ENCODE data around the gene GPR15LG. TPM values are rescaled to one million over a fixed set of nuclear protein-coding genes. Genes with fewer than 3 reads are reported as not detected.

Gene GPR15LG
- total and polyA plus RNA-seq, 4 donors = not detected

GRCh38 chr10:84188815-84189214 lies 15.2 kb downstream of the GPR15LG start:
- Histone ChIP-seq H3K4me3 (ENCODE audit: low read depth, low read length) (no peak overlapping the region), H3K27ac (ENCODE audit: low read depth, low read length) (no peak overlapping the region), H3K27me3 (ENCODE audit: control insufficient read depth, insufficient read depth, low read length) (peaks cover 12% of the 10 kb centered on the region), H3K4me1 (ENCODE audit: control insufficient read depth, insufficient read depth, low read length) (peaks cover 1% of the 10 kb centered on the region), H3K36me3 (ENCODE audit: control insufficient read depth, insufficient read depth, low read length) (no peaks in the 10 kb centered on the region), H3K9me3 (ENCODE audit: control insufficient read depth, insufficient read depth, low read length) (no peaks in the 10 kb centered on the region)
- no peak for DNase-seq (ENCODE audit: low read depth in 4 of 6, low spot score in 6 of 6)
- WGBS (ENCODE audit: insufficient coverage) = 79% methylated on average over 3 of the region's 3 CpGs

- peaks cover 28% of the 10 kb centered on the region for H3K27me3 ChIP-seq (ENCODE audit: control insufficient read depth, insufficient read depth, low read length)
- H3K36me3 ChIP-seq (ENCODE audit: control insufficient read depth, insufficient read depth, low read length) = no peaks in the 10 kb centered on the region
- no peak for DNase-seq (ENCODE audit: low read depth in 4 of 6, low spot score in 6 of 6)
- 86% methylated on average over 2 of the region's 3 CpGs for whole genome bisulfite sequencing (ENCODE audit: insufficient coverage)
- H3K9me3 ChIP-seq (ENCODE audit: control insufficient read depth, insufficient read depth, low read length) = no peaks in the 10 kb centered on the region
- no peak overlapping the region for H3K27ac ChIP-seq (ENCODE audit: low read depth, low read length)
- H3K4me3 ChIP-seq (ENCODE audit: low read depth, low read length) = no peak overlapping the region
- peaks cover 17% of the 10 kb centered on the region for H3K4me1 ChIP-seq (ENCODE audit: control insufficient read depth, insufficient read depth, low read length)
These were observed 17.0 kb downstream of the GPR15LG start for GRCh38 chr10:84190621-84191020.

DNA sequence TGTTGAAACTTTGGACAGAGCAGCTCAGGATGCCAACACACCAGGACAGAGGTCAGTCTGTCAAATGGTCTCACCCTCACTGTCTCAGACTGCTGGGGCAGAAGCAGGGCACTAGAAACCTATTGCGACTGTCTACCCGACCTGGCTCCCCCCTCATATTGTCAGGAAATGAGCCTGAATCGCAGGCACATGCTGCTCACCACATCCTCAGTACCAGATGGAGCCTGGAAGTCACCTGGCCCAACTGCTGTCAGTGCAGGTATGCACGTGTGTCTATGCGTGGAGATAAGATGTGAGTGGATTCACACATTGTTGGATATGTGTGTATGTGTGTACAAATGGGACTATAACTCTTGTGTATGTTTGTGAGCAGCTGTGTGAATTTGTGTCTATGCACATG lies 17.5 kb downstream of the GPR15LG start:
- Histone ChIP-seq H3K4me3 (ENCODE audit: low read depth, low read length) (no peak overlapping the region), H3K27me3 (ENCODE audit: control insufficient read depth, insufficient read depth, low read length) (peaks cover 32% of the 10 kb centered on the region), H3K27ac (ENCODE audit: low read depth, low read length) (no peak overlapping the region), H3K36me3 (ENCODE audit: control insufficient read depth, insufficient read depth, low read length) (no peaks in the 10 kb centered on the region), H3K4me1 (ENCODE audit: control insufficient read depth, insufficient read depth, low read length) (peaks cover 21% of the 10 kb centered on the region), H3K9me3 (ENCODE audit: control insufficient read depth, insufficient read depth, low read length) (no peaks in the 10 kb centered on the region)
- 77% methylated on average over 5 of the region's 5 CpGs for WGBS (ENCODE audit: insufficient coverage)
- DNase-seq (ENCODE audit: low read depth in 4 of 6, low spot score in 6 of 6) = no peak

DNA sequence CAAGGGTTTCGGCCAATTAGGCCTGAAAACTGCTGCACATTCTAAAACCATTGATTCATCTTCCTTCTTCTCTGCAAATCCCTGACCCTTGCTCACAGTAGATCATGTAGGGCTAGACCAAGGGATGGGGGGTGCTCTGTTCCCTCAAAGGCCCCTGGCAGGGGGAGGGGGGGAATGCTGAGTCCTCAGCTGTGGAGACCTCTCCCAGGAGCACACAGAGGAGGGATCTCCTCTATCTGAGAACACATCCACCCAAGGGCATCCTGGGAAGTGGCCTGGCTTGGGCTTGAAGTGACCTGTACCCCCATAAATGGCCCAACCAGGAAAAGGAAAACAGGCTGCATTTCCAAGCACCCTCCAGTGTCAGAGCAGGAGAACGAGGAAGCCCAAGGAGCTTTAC lies 19.7 kb downstream of the GPR15LG start:
- H3K27ac ChIP-seq (ENCODE audit: low read depth, low read length) = no peak overlapping the region
- H3K36me3 ChIP-seq (ENCODE audit: control insufficient read depth, insufficient read depth, low read length) = no peaks in the 10 kb centered on the region
- no peaks in the 10 kb centered on the region for H3K9me3 ChIP-seq (ENCODE audit: control insufficient read depth, insufficient read depth, low read length)
- H3K27me3 ChIP-seq (ENCODE audit: control insufficient read depth, insufficient read depth, low read length) = peaks cover 34% of the 10 kb centered on the region
- H3K4me1 ChIP-seq (ENCODE audit: control insufficient read depth, insufficient read depth, low read length) = peaks cover 37% of the 10 kb centered on the region
- DNase-seq (ENCODE audit: low read depth in 4 of 6, low spot score in 6 of 6) = no peak
- H3K4me3 ChIP-seq (ENCODE audit: low read depth, low read length) = no peak overlapping the region
- WGBS (ENCODE audit: insufficient coverage) = 86% methylated on average over 1 of the region's 2 CpGs

- Histone ChIP-seq H3K27ac (ENCODE audit: low read depth, low read length) (no peak overlapping the region), H3K4me1 (ENCODE audit: control insufficient read depth, insufficient read depth, low read length) (peaks cover 37% of the 10 kb centered on the region), H3K36me3 (ENCODE audit: control insufficient read depth, insufficient read depth, low read length) (peaks cover 2% of the 10 kb centered on the region), H3K27me3 (ENCODE audit: control insufficient read depth, insufficient read depth, low read length) (peaks cover 34% of the 10 kb centered on the region), H3K4me3 (ENCODE audit: low read depth, low read length) (peak overlapping the region; percentile 20), H3K9me3 (ENCODE audit: control insufficient read depth, insufficient read depth, low read length) (no peaks in the 10 kb centered on the region)
- DNase-seq (ENCODE audit: low read depth in 4 of 6, low spot score in 6 of 6) = no peak
- 14% methylated on average over 5 of the region's 5 CpGs for WGBS (ENCODE audit: insufficient coverage)
These were observed 20.3 kb downstream of the GPR15LG start for GRCh38 chr10:84193846-84194423.

- peak within 1 kb of the TSS; percentile 21 for H3K4me3 ChIP-seq (ENCODE audit: low read depth, low read length)
- DNase-seq (ENCODE audit: low read depth in 4 of 6, low spot score in 6 of 6) = peak in 3 of 6 donors; percentile 11 to 73 (median 67)
- under 1% methylated on average over 61 of the region's 61 CpGs for WGBS (ENCODE audit: insufficient coverage)
- H3K36me3 ChIP-seq (ENCODE audit: control insufficient read depth, insufficient read depth, low read length) = peaks cover 2% of the 10 kb centered on the region
- no peak within 1 kb of the TSS for H3K27ac ChIP-seq (ENCODE audit: low read depth, low read length)
- H3K4me1 ChIP-seq (ENCODE audit: control insufficient read depth, insufficient read depth, low read length) = peaks cover 37% of the 10 kb centered on the region
- H3K9me3 ChIP-seq (ENCODE audit: control insufficient read depth, insufficient read depth, low read length) = no peaks in the 10 kb centered on the region
- peaks cover 34% of the 10 kb centered on the region for H3K27me3 ChIP-seq (ENCODE audit: control insufficient read depth, insufficient read depth, low read length)
These were observed 20.9 kb downstream of the GPR15LG start, which contains the start of gene CDHR1 for GRCh38 chr10:84194424-84195043. CDHR1 (plus strand) TSS chr10:84194537; CDS start chr10:84194761, 224 bp downstream.

- H3K27me3 ChIP-seq (ENCODE audit: control insufficient read depth, insufficient read depth, low read length) = peaks cover 34% of the 10 kb centered on the region
- H3K4me3 ChIP-seq (ENCODE audit: low read depth, low read length) = peak overlapping the region; percentile 21
- H3K9me3 ChIP-seq (ENCODE audit: control insufficient read depth, insufficient read depth, low read length) = no peaks in the 10 kb centered on the region
- peaks cover 37% of the 10 kb centered on the region for H3K4me1 ChIP-seq (ENCODE audit: control insufficient read depth, insufficient read depth, low read length)
- H3K27ac ChIP-seq (ENCODE audit: low read depth, low read length) = no peak overlapping the region
- 17% methylated on average over 40 of the region's 43 CpGs for WGBS (ENCODE audit: insufficient coverage)
- DNase-seq (ENCODE audit: low read depth in 4 of 6, low spot score in 6 of 6) = no peak
- H3K36me3 ChIP-seq (ENCODE audit: control insufficient read depth, insufficient read depth, low read length) = peaks cover 2% of the 10 kb centered on the region
These were observed 21.6 kb downstream of the GPR15LG start for GRCh38 chr10:84195044-84195830.

GRCh38 chr10:84196083-84196482 lies 22.5 kb downstream of the GPR15LG start:
- Histone ChIP-seq H3K4me1 (ENCODE audit: control insufficient read depth, insufficient read depth, low read length) (peaks cover 37% of the 10 kb centered on the region), H3K9me3 (ENCODE audit: control insufficient read depth, insufficient read depth, low read length) (no peaks in the 10 kb centered on the region), H3K4me3 (ENCODE audit: low read depth, low read length) (no peak overlapping the region), H3K27me3 (ENCODE audit: control insufficient read depth, insufficient read depth, low read length) (peaks cover 34% of the 10 kb centered on the region), H3K36me3 (ENCODE audit: control insufficient read depth, insufficient read depth, low read length) (peaks cover 2% of the 10 kb centered on the region), H3K27ac (ENCODE audit: low read depth, low read length) (no peak overlapping the region)
- DNase-seq (ENCODE audit: low read depth in 4 of 6, low spot score in 6 of 6) = no peak
- WGBS (ENCODE audit: insufficient coverage) = 39% methylated on average over 4 of the region's 4 CpGs

DNA sequence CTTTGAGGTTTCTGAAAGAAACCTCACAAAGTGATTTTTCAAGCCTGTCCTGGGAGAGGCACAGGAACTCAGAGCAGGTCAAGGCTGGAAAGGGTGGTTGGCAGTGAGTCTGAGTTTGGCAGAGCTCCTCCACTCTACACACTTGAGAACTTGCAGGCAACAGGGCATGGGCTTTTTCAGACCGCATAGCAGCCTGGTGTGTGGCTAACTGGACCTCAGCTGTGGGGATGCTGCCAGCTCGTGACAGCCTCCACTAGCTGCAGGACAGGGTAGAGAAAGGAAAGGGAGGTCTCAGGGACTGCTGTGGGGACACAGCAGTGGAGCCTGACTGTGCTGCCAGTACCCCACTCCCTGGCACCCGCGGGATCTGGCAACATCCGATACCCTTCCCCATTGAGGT lies 23.3 kb downstream of the GPR15LG start:
- no peaks in the 10 kb centered on the region for H3K9me3 ChIP-seq (ENCODE audit: control insufficient read depth, insufficient read depth, low read length)
- peaks cover 2% of the 10 kb centered on the region for H3K36me3 ChIP-seq (ENCODE audit: control insufficient read depth, insufficient read depth, low read length)
- no peak overlapping the region for H3K4me3 ChIP-seq (ENCODE audit: low read depth, low read length)
- peak in 2 of 6 donors; percentile 23 to 68 for DNase-seq (ENCODE audit: low read depth in 4 of 6, low spot score in 6 of 6)
- H3K27ac ChIP-seq (ENCODE audit: low read depth, low read length) = no peak overlapping the region
- H3K27me3 ChIP-seq (ENCODE audit: control insufficient read depth, insufficient read depth, low read length) = peaks cover 34% of the 10 kb centered on the region
- H3K4me1 ChIP-seq (ENCODE audit: control insufficient read depth, insufficient read depth, low read length) = peaks cover 37% of the 10 kb centered on the region
- WGBS (ENCODE audit: insufficient coverage) = 39% methylated on average over 2 of the region's 5 CpGs
